HEK293 (cell line): ENCODE data around the gene ABCA1.

Source experiments
- CTCF ChIA-PET: fragments of 350-600 bp; formaldehyde crosslinking; extraction: SDS; loops from one replicate; lab custom pipeline; 2021; ENCODE audit warnings: antibody characterized with exemption; lab: Yijun Ruan, JAX
- POLR2A ChIA-PET: fragments of 300-600 bp; formaldehyde crosslinking; extraction: SDS; loops from one replicate; lab custom pipeline; 2020; ENCODE audit warnings: antibody characterized with exemption, inconsistent platforms; lab: Yijun Ruan, JAX
- H3K27ac ChIP-seq: fragments of 200-500 bp; sonication (Bioruptor generic); 2 replicates; pipeline ENCODE4 v1.5.1; 2014; ENCODE audit warnings: low read depth, low read length, control low read depth, inconsistent platforms; ENCODE audit errors: extremely low read depth
- H3K36me3 ChIP-seq, 2 experiments: fragments of 200-500 bp in 1 of 2; sonication (Bioruptor generic) in 1 of 2; 1 replicate in 1 of 2; 2 replicates in 1 of 2; pipeline ENCODE4 v1.5.1; 2014 to 2017; ENCODE audit warnings: inconsistent platforms in 2 of 2, low read length in 2 of 2; ENCODE audit not compliant: control insufficient read depth in 2 of 2, insufficient read depth in 1 of 2
- H3K4me1 ChIP-seq: fragments of 200-500 bp; sonication (Bioruptor generic); 2 replicates; pipeline ENCODE4 v1.5.1; 2014; ENCODE audit warnings: mild to moderate bottlenecking, low read length, inconsistent platforms; ENCODE audit not compliant: control insufficient read depth, insufficient read depth
- H3K4me3 ChIP-seq: 2 replicates; pipeline ENCODE4 v1.5.1; 2011; ENCODE audit warnings: low read depth, mild to moderate bottlenecking, control low read depth, low read length, moderate library complexity
- H3K9me3 ChIP-seq: fragments of 200-500 bp; sonication (Bioruptor generic); 2 replicates; pipeline ENCODE4 v1.5.1; 2014; ENCODE audit warnings: low read depth, low read length, inconsistent platforms; ENCODE audit not compliant: control insufficient read depth, insufficient read depth
- EGR2 ChIP-seq: fragments of 450-650 bp; formaldehyde crosslinking; IDR thresholded peaks from 2 replicates; pipeline ENCODE4 v1.5.1; 2016; ENCODE audit warnings: low read depth, missing biosample characterization, missing genetic modification characterization
- KLF1 ChIP-seq: fragments of 450-650 bp; formaldehyde crosslinking; IDR thresholded peaks from 2 replicates; pipeline ENCODE4 v1.5.1; 2016; ENCODE audit warnings: missing biosample characterization, missing genetic modification characterization
- KLF7 ChIP-seq: fragments of 450-650 bp; formaldehyde crosslinking; IDR thresholded peaks from 2 replicates; pipeline ENCODE4 v1.5.1; 2016; ENCODE audit warnings: missing biosample characterization, missing genetic modification characterization, borderline replicate concordance
- MYNN ChIP-seq: fragments of 450-650 bp; formaldehyde crosslinking; IDR thresholded peaks from 2 replicates; pipeline ENCODE4 v1.5.1; 2016; ENCODE audit warnings: missing biosample characterization, missing genetic modification characterization, borderline replicate concordance
- ZFP3 ChIP-seq: fragments of 450-650 bp; formaldehyde crosslinking; IDR thresholded peaks from 2 replicates; pipeline ENCODE4 v1.5.1; 2016; ENCODE audit warnings: low read depth, missing biosample characterization, missing genetic modification characterization
- ZFP69B ChIP-seq: fragments of 450-650 bp; formaldehyde crosslinking; IDR thresholded peaks from 2 replicates; pipeline ENCODE4 v1.5.1; 2016; ENCODE audit warnings: missing biosample characterization, missing genetic modification characterization
- ZNF146 ChIP-seq: fragments of 450-650 bp; formaldehyde crosslinking; IDR thresholded peaks from 2 replicates; pipeline ENCODE4 v1.5.1; 2016; ENCODE audit warnings: missing biosample characterization, missing genetic modification characterization
- ZNF16 ChIP-seq: fragments of 450-650 bp; formaldehyde crosslinking; IDR thresholded peaks from 2 replicates; pipeline ENCODE4 v1.5.1; 2016; ENCODE audit warnings: low read depth, missing biosample characterization, missing genetic modification characterization
- ZNF174 ChIP-seq: fragments of 450-650 bp; formaldehyde crosslinking; IDR thresholded peaks from 2 replicates; pipeline ENCODE4 v1.5.0; 2017; ENCODE audit warnings: missing biosample characterization, mild to moderate bottlenecking, missing genetic modification characterization
- ZNF23 ChIP-seq: fragments of 450-650 bp; formaldehyde crosslinking; IDR thresholded peaks from 2 replicates; pipeline ENCODE4 v1.5.1; 2016; ENCODE audit warnings: missing biosample characterization, missing genetic modification characterization, borderline replicate concordance
- ZNF302 ChIP-seq: fragments of 450-650 bp; formaldehyde crosslinking; IDR thresholded peaks from 2 replicates; pipeline ENCODE4 v1.5.1; 2016; ENCODE audit warnings: missing biosample characterization, missing genetic modification characterization, low read depth
- ZNF404 ChIP-seq: fragments of 450-650 bp; formaldehyde crosslinking; IDR thresholded peaks from 2 replicates; pipeline ENCODE4 v1.5.1; 2017; ENCODE audit warnings: missing biosample characterization, missing genetic modification characterization
- ZNF433 ChIP-seq: fragments of 450-650 bp; formaldehyde crosslinking; IDR thresholded peaks from 2 replicates; pipeline ENCODE4 v1.5.1; 2016; ENCODE audit warnings: missing biosample characterization, missing genetic modification characterization, low read depth
- ZNF473 ChIP-seq: fragments of 450-650 bp; formaldehyde crosslinking; IDR thresholded peaks from 2 replicates; pipeline ENCODE4 v1.5.1; 2017; ENCODE audit warnings: missing biosample characterization, missing genetic modification characterization
- ZNF530 ChIP-seq: fragments of 450-650 bp; formaldehyde crosslinking; IDR thresholded peaks from 2 replicates; pipeline ENCODE4 v1.5.1; 2016; ENCODE audit warnings: low read depth, missing biosample characterization, missing genetic modification characterization
- ZNF585B ChIP-seq: fragments of 450-650 bp; formaldehyde crosslinking; IDR thresholded peaks from 2 replicates; pipeline ENCODE4 v1.5.1; 2016; ENCODE audit warnings: missing biosample characterization, missing genetic modification characterization
- ZNF654 ChIP-seq: fragments of 450-650 bp; formaldehyde crosslinking; IDR thresholded peaks from 2 replicates; pipeline ENCODE4 v1.5.1; 2016; ENCODE audit warnings: low read depth, missing biosample characterization, missing genetic modification characterization
- ZNF658 ChIP-seq: fragments of 450-650 bp; formaldehyde crosslinking; IDR thresholded peaks from 2 replicates; pipeline ENCODE4; 2016; ENCODE audit warnings: missing biosample characterization, missing genetic modification characterization
- ZNF677 ChIP-seq: fragments of 450-650 bp; IDR thresholded peaks from 2 replicates; pipeline ENCODE4 v1.5.0; 2018; ENCODE audit warnings: missing biosample characterization, mild to moderate bottlenecking, missing genetic modification characterization, moderate library complexity
- ZSCAN16 ChIP-seq: fragments of 450-650 bp; formaldehyde crosslinking; IDR thresholded peaks from 2 replicates; pipeline ENCODE4 v1.5.1; 2016; ENCODE audit warnings: missing biosample characterization, missing genetic modification characterization
- TF ChIP-seq, protein P1 (sequence below): fragments of 450-650 bp; formaldehyde crosslinking; IDR thresholded peaks from 2 replicates; pipeline ENCODE4 v1.5.1; 2016; ENCODE audit warnings: missing biosample characterization, missing genetic modification characterization
- TF ChIP-seq, protein P2 (sequence below): fragments of 450-650 bp; formaldehyde crosslinking; IDR thresholded peaks from 2 replicates; pipeline ENCODE4 v1.5.1; 2017; ENCODE audit warnings: missing biosample characterization, missing genetic modification characterization
- TF ChIP-seq, protein P3 (sequence below): fragments of 450-650 bp; formaldehyde crosslinking; IDR thresholded peaks from 2 replicates; pipeline ENCODE4 v1.5.1; 2016; ENCODE audit warnings: missing biosample characterization, missing genetic modification characterization
- TF ChIP-seq, protein P4 (sequence below): fragments of 450-650 bp; formaldehyde crosslinking; IDR thresholded peaks from 2 replicates; pipeline ENCODE4 v1.5.1; 2016; ENCODE audit warnings: missing biosample characterization, missing genetic modification characterization, borderline replicate concordance

Gene ABCA1

DNA sequence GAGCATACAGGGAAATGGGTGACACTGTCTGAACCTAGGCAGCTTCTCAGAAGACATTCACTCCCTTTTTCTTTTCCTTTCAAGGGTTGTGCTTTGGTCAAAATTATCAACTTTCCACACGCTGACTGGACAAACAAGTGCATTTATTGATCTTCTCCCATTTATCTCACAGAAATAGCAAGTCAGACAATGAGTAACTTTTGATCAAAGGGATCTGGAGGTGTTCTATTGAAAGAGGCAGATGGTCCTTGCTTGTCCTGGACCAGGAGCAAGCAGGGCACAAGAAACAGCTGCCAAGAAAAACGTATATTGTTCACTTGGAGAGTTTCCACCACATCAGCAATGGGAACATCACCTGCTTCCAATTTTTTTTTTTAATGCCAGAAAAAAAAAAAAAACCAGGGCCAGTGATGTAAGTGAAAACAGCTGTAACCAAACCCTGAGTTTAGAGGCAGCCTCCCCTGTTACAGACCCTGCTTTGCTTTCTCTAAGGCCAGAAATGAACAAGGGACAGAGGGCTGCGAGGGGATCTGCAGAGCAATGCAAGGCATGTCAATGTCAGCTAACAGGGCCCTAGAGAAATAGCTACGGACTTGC lies 84.2 kb downstream of the ABCA1 start (continued):
- TF ChIP-seq, protein P1, sequence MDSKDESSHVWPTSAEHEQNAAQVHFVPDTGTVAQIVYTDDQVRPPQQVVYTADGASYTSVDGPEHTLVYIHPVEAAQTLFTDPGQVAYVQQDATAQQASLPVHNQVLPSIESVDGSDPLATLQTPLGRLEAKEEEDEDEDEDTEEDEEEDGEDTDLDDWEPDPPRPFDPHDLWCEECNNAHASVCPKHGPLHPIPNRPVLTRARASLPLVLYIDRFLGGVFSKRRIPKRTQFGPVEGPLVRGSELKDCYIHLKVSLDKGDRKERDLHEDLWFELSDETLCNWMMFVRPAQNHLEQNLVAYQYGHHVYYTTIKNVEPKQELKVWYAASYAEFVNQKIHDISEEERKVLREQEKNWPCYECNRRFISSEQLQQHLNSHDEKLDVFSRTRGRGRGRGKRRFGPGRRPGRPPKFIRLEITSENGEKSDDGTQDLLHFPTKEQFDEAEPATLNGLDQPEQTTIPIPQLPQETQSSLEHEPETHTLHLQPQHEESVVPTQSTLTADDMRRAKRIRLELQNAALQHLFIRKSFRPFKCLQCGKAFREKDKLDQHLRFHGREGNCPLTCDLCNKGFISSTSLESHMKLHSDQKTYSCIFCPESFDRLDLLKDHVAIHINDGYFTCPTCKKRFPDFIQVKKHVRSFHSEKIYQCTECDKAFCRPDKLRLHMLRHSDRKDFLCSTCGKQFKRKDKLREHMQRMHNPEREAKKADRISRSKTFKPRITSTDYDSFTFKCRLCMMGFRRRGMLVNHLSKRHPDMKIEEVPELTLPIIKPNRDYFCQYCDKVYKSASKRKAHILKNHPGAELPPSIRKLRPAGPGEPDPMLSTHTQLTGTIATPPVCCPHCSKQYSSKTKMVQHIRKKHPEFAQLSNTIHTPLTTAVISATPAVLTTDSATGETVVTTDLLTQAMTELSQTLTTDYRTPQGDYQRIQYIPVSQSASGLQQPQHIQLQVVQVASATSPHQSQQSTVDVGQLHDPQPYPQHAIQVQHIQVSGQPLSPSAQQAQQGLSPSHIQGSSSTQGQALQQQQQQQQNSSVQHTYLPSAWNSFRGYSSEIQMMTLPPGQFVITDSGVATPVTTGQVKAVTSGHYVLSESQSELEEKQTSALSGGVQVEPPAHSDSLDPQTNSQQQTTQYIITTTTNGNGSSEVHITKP (tag by site-specific recombination) = no peak
- TF ChIP-seq ZNF302 (tag by site-specific recombination) (no peak), ZSCAN16 (tag by site-specific recombination) (no peak), ZNF23 (tag by site-specific recombination) (no peak), MYNN (no peak), ZNF146 (no peak), ZNF174 (tag by site-specific recombination) (no peak), ZNF433 (tag by site-specific recombination) (no peak)

GRCh38 chr9:104842698-104843097 lies 85.3 kb downstream of the ABCA1 start:
- TF ChIP-seq ZNF654 (tag by site-specific recombination) (no peak), ZFP69B (no peak), ZNF473 (tag by site-specific recombination) (no peak), ZNF530 (tag by site-specific recombination) (no peak), ZSCAN16 (tag by site-specific recombination) (no peak), ZNF16 (no peak), ZNF658 (no peak), ZNF433 (tag by site-specific recombination) (no peak), KLF7 (no peak), EGR2 (tag by site-specific recombination) (no peak), ZNF404 (tag by site-specific recombination) (no peak), KLF1 (tag by site-specific recombination) (no peak), ZNF677 (no peak), ZNF585B (tag by site-specific recombination) (no peak), ZFP3 (tag by site-specific recombination) (no peak)
- TF ChIP-seq, protein P2, sequence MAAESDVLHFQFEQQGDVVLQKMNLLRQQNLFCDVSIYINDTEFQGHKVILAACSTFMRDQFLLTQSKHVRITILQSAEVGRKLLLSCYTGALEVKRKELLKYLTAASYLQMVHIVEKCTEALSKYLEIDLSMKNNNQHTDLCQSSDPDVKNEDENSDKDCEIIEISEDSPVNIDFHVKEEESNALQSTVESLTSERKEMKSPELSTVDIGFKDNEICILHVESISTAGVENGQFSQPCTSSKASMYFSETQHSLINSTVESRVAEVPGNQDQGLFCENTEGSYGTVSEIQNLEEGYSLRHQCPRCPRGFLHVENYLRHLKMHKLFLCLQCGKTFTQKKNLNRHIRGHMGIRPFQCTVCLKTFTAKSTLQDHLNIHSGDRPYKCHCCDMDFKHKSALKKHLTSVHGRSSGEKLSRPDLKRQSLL (tag by site-specific recombination) = no peak
- TF ChIP-seq, protein P3, sequence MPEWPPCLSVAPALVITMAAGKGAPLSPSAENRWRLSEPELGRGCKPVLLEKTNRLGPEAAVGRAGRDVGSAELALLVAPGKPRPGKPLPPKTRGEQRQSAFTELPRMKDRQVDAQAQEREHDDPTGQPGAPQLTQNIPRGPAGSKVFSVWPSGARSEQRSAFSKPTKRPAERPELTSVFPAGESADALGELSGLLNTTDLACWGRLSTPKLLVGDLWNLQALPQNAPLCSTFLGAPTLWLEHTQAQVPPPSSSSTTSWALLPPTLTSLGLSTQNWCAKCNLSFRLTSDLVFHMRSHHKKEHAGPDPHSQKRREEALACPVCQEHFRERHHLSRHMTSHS (tag by site-specific recombination) = no peak
- TF ChIP-seq, protein P4, sequence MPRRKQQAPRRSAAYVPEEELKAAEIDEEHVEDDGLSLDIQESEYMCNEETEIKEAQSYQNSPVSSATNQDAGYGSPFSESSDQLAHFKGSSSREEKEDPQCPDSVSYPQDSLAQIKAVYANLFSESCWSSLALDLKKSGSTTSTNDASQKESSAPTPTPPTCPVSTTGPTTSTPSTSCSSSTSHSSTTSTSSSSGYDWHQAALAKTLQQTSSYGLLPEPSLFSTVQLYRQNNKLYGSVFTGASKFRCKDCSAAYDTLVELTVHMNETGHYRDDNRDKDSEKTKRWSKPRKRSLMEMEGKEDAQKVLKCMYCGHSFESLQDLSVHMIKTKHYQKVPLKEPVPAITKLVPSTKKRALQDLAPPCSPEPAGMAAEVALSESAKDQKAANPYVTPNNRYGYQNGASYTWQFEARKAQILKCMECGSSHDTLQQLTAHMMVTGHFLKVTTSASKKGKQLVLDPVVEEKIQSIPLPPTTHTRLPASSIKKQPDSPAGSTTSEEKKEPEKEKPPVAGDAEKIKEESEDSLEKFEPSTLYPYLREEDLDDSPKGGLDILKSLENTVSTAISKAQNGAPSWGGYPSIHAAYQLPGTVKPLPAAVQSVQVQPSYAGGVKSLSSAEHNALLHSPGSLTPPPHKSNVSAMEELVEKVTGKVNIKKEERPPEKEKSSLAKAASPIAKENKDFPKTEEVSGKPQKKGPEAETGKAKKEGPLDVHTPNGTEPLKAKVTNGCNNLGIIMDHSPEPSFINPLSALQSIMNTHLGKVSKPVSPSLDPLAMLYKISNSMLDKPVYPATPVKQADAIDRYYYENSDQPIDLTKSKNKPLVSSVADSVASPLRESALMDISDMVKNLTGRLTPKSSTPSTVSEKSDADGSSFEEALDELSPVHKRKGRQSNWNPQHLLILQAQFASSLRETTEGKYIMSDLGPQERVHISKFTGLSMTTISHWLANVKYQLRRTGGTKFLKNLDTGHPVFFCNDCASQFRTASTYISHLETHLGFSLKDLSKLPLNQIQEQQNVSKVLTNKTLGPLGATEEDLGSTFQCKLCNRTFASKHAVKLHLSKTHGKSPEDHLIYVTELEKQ (tag by site-specific recombination) = no peak
- Histone ChIP-seq H3K4me3 (no peak overlapping the region), H3K9me3 (no peaks in the 10 kb centered on the region), H3K27ac (no peak overlapping the region), H3K36me3 (no peaks in the 10 kb centered on the region), H3K4me1 (no peaks in the 10 kb centered on the region)
- CTCF ChIA-PET = interaction anchor here (1.1 kb wide), 1 partner anchor 21 kb away, joined by 3 read pairs; no protein-coding TSS in a partner anchor
- POLR2A ChIA-PET = no interaction called here
